ENCODE results near the gene XYLT1.

DNA sequence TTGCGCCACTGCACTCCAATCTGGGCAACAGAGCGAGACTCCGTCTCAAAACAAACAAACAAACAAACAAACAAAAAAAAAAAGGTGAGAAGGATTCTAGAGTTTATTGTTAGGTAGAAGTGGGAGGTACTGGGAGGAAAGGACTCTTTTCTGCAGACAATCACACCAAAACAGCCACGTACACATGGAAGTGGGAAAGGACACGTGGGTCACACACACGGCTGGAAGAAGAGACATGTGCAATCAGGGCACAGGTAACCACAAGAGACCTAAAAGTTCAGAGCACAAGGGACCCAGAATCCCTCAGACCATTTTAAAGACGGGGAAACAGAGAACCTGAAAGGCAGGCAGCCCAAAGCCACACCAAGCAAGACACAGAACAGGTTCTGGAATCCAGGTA is 20.5 kb downstream of the XYLT1 start:
- TF ChIP-seq POLR2A (IDR thresholded peaks at IDR 0.05; ENCODE audit: low read depth, low read length) (no peak), TAF1 (IDR thresholded peaks at IDR 0.05; ENCODE audit: low read depth, low read length) (no peak), PAX5 (IDR thresholded peaks at IDR 0.05; ENCODE audit: insufficient read depth, low read length, severe bottlenecking) (no peak), POLR2AphosphoS5 (IDR thresholded peaks at IDR 0.05; ENCODE audit: low read depth, low read length) (no peak), SPI1 (IDR thresholded peaks at IDR 0.05; ENCODE audit: low read depth, low read length) (no peak), POU2F2 (IDR thresholded peaks at IDR 0.05; ENCODE audit: low read depth, low read length) (no peak)
